ENCODE measurements around the gene CHN2. TPM values are rescaled to one million over a fixed set of nuclear protein-coding genes. Genes with fewer than 3 reads are reported as not detected.

The CHN2 gene
- total RNA-seq, 4 donors from 2014 or later, result 5.6 to 36.7 (median 16.8) TPM

GRCh38 chr7:29156907-29157452, 37.6 kb upstream of the CHN2 start:
- TF ChIP-seq POLR2A (IDR thresholded peaks at IDR 0.05) (no peak), POLR2AphosphoS5 (IDR thresholded peaks at IDR 0.05) (no peak), CTCF (IDR thresholded peaks at IDR 0.05) (no peak), EP300 (IDR thresholded peaks at IDR 0.05; ENCODE audit: low read depth) (no peak)
- in situ Hi-C loops (cut with MboI; ENCODE audit: low pct_ligation_motif_present in 1 of 4, low pct_unique_long_range_greater_than_20kb in 1 of 4, low sequenced_read_pairs in 3 of 4), result no loop called here
- Histone ChIP-seq H3K27me3 (no peaks in the 10 kb centered on the region), H3K36me3 (no peaks in the 10 kb centered on the region), H3K4me3 (no peak overlapping the region), H3K9me3 (no peaks in the 10 kb centered on the region), H3K27ac (no peak overlapping the region), H3K4me1 (no peaks in the 10 kb centered on the region)
- intact Hi-C loops (cut with DNase I; ENCODE audit: low total_unique reads), result no loop called here
- WGBS, 2 donors (ENCODE audit: low coverage in 1 of 2), result 49 to 51% methylated on average over 3 to 5 of the region's 5 CpGs
- no peak for DNase-seq

DNA sequence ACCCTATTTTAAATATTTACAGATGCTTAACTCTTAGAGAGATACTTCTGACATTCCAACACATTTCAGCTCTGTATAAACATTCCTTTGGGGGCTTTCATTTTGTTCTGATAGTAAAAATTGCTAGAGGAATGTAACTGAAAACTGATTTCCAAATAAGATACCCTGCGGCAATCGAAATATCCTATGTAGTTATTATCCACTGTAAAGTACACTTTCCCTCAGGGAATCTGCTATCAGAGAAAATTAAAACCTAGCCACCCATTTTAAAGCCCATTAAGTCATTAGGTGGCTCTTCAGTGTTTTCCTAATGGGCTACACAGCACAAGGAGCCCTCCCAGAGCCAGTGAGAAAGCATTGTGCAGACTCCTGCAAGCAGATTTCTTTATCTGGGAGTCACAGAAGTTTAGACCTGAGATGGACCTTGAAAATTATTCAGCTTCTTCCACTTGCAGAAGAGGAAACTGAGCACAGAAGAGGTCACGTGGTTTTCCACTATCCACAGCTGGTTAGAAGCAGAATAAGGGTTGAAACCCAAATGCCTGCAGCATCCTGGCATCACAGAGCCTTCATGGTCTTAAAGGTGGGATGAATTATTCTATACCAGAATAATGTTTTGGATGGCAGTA, 35.7 kb upstream of the CHN2 start:
- 69 to 73% methylated on average over 3 of the region's 3 CpGs for WGBS, 2 donors (ENCODE audit: low coverage in 1 of 2)
- no peak for DNase-seq
- no peaks in the 10 kb centered on the region for H3K9me3 ChIP-seq
- no peaks in the 10 kb centered on the region for H3K36me3 ChIP-seq
- no peaks in the 10 kb centered on the region for H3K27me3 ChIP-seq
- in situ Hi-C loops (cut with MboI; ENCODE audit: low pct_ligation_motif_present in 1 of 4, low pct_unique_long_range_greater_than_20kb in 1 of 4, low sequenced_read_pairs in 3 of 4), result no loop called here
- H3K4me1 ChIP-seq, result peaks cover 0 to 3% (median 0%) of the 10 kb centered on the region in 4 donors
- intact Hi-C loops (cut with DNase I; ENCODE audit: low total_unique reads), result no loop called here
- TF ChIP-seq POLR2AphosphoS5 (IDR thresholded peaks at IDR 0.05) (no peak), POLR2A (IDR thresholded peaks at IDR 0.05) (no peak), EP300 (IDR thresholded peaks at IDR 0.05; ENCODE audit: low read depth) (no peak), CTCF (IDR thresholded peaks at IDR 0.05) (no peak)
- H3K4me3 ChIP-seq, result no peak overlapping the region
- no peak overlapping the region for H3K27ac ChIP-seq

GRCh38 chr7:29160080-29160479, 34.5 kb upstream of the CHN2 start:
- TF ChIP-seq POLR2A (IDR thresholded peaks at IDR 0.05) (no peak), CTCF (IDR thresholded peaks at IDR 0.05) (no peak), POLR2AphosphoS5 (IDR thresholded peaks at IDR 0.05) (no peak), EP300 (IDR thresholded peaks at IDR 0.05; ENCODE audit: low read depth) (no peak)
- no peaks in the 10 kb centered on the region for H3K9me3 ChIP-seq
- H3K4me1 ChIP-seq, result peaks cover 0 to 3% (median 0%) of the 10 kb centered on the region in 4 donors
- no peaks in the 10 kb centered on the region for H3K27me3 ChIP-seq
- DNase-seq, result no peak
- intact Hi-C loops (cut with DNase I; ENCODE audit: low total_unique reads), result no loop called here
- H3K27ac ChIP-seq, result no peak overlapping the region
- H3K4me3 ChIP-seq, result no peak overlapping the region
- no peaks in the 10 kb centered on the region for H3K36me3 ChIP-seq
- in situ Hi-C loops (cut with MboI; ENCODE audit: low pct_ligation_motif_present in 1 of 4, low pct_unique_long_range_greater_than_20kb in 1 of 4, low sequenced_read_pairs in 3 of 4), result no loop called here
- WGBS, 2 donors (ENCODE audit: low coverage in 1 of 2), result 52 to 71% methylated on average over 2 of the region's 2 CpGs

DNA sequence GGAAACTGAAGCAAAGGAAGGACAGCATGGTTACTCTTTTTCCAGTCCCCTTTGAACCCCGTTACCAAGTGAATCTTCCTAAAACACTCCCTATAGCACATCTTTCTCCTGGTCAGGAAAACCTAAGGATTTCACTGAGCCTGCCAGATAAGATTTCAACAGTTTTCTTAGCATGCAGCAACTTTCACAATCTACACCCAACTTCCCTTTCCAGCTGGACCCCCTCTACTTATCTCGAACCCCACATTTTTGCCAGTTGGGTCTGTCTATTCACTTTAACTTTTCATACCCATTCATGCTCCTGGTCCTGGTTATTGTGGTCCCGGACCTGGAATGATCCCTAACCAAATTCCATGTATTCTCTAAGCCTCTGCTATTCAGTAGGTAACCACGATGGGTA, 33.3 kb upstream of the CHN2 start:
- H3K4me1 ChIP-seq, result peaks cover 0 to 3% (median 0%) of the 10 kb centered on the region in 4 donors
- peaks cover 0 to 6% of the 10 kb centered on the region in 2 donors for H3K9me3 ChIP-seq
- no peak overlapping the region for H3K27ac ChIP-seq
- intact Hi-C loops (cut with DNase I; ENCODE audit: low total_unique reads) (no loop called here), in situ Hi-C loops (cut with MboI; ENCODE audit: low pct_ligation_motif_present in 1 of 4, low pct_unique_long_range_greater_than_20kb in 1 of 4, low sequenced_read_pairs in 3 of 4) (no loop called here)
- no peaks in the 10 kb centered on the region for H3K27me3 ChIP-seq
- H3K36me3 ChIP-seq, result no peaks in the 10 kb centered on the region
- no peak for DNase-seq
- 78% methylated on average over 3 to 4 of the region's 4 CpGs for WGBS, 2 donors (ENCODE audit: low coverage in 1 of 2)
- no peak overlapping the region for H3K4me3 ChIP-seq
- TF ChIP-seq POLR2AphosphoS5 (IDR thresholded peaks at IDR 0.05), result no peak
- TF ChIP-seq POLR2A (IDR thresholded peaks at IDR 0.05), result no peak
- TF ChIP-seq CTCF (IDR thresholded peaks at IDR 0.05), result no peak
- no peak for TF ChIP-seq EP300 (IDR thresholded peaks at IDR 0.05; ENCODE audit: low read depth)

Measured in transverse colon (tissue), 4 donors.